H1 (cell line): ENCODE data around the gene NPBWR2. TPM values are rescaled to one million over a fixed set of nuclear protein-coding genes. Genes with fewer than 3 reads are reported as not detected.

ENCODE experiments used
- ASH2L ChIP-seq: fragments of 200-600, 300-600 bp; sonication (generic); IDR thresholded peaks from one replicate; pipeline ENCODE4 v1.7.1; 2017; ENCODE audit warnings: low read length
- CBX5 ChIP-seq: fragments of 300-800, 300-1000 bp; sonication (generic); IDR thresholded peaks from 2 replicates; pipeline ENCODE4 v1.7.1; 2016; ENCODE audit warnings: antibody characterized with exemption, low read length, low read depth
- polyA plus RNA-seq, 7 experiments: library from polyadenylated mRNA; depleted of rRNA in 3 of 7; stranded (reverse) in 5 of 7; unstranded in 2 of 7; fragments of >200 nt in 5 of 7; fragments of 200-250 nt in 2 of 7; gene quantifications; 1 replicate in 5 of 7; 2 replicates in 1 of 7; 4 replicates in 1 of 7; pipeline versions ENCODE4 v1.2.1 to v1.2.3, GENCODE V29; 2011 to 2013; ENCODE audit warnings: missing spikeins in 2 of 7, mixed read lengths in 2 of 7
- total RNA-seq: library from RNA; stranded (reverse); fragmentation: NEBNext Ultra II Directional; extraction: Animal tissue kit (Norgen Biotek cat#: 25700); gene quantifications from 2 replicates; pipeline ENCODE4 v1.2.1, GENCODE V29; 2021
- TF ChIP-seq, protein P1 (sequence below): fragments of 300-600 bp; sonication (generic); IDR thresholded peaks from 2 replicates; pipeline ENCODE4 v1.7.1; 2012; ENCODE audit warnings: low read length, moderate library complexity, mild to moderate bottlenecking, inconsistent platforms; ENCODE audit not compliant: insufficient replicate concordance

NPBWR2 gene
- total and polyA plus RNA-seq, 2 of the 8 experiments (the other 6 are each of a cell fraction or from before 2014, with no cell fraction given), result not detected

DNA sequence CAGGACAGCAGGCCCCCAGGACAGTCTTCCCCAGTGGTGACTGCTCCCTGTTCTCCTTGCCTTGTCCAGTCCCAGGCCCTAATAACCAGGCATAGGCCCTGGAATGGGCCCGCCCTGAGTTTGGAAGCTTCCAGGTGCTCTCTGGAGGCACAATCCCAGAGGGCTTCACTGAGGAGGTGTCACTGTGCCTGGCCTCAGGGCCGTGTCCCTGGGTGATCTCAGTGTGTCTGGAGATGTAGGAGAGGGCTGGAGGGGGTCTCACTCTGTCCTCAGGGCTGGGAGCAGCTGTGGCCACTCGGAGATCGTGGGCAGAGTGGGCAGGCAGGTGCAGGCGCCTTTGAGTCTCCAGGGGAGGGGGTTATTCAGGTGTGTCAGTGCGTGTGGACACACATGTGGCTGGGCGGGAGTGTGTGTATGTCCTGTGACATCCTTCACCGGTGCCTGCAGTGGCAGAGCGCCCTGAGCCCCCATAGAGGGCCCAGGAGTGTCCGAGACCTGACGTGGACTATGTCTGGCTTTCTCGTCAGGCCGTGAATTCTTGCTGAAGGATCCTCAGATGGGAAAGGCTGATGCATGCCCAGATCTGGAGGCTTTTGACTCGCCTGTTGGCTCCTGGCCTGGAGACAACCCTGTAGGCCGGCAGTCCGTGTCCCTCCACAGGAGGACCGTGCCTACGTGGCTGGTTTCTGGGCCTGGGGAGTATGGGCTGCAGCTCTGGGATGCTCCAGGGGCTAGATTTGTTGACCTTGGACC is 5.5 kb upstream of the NPBWR2 start (continued):
- TF ChIP-seq, protein P1, sequence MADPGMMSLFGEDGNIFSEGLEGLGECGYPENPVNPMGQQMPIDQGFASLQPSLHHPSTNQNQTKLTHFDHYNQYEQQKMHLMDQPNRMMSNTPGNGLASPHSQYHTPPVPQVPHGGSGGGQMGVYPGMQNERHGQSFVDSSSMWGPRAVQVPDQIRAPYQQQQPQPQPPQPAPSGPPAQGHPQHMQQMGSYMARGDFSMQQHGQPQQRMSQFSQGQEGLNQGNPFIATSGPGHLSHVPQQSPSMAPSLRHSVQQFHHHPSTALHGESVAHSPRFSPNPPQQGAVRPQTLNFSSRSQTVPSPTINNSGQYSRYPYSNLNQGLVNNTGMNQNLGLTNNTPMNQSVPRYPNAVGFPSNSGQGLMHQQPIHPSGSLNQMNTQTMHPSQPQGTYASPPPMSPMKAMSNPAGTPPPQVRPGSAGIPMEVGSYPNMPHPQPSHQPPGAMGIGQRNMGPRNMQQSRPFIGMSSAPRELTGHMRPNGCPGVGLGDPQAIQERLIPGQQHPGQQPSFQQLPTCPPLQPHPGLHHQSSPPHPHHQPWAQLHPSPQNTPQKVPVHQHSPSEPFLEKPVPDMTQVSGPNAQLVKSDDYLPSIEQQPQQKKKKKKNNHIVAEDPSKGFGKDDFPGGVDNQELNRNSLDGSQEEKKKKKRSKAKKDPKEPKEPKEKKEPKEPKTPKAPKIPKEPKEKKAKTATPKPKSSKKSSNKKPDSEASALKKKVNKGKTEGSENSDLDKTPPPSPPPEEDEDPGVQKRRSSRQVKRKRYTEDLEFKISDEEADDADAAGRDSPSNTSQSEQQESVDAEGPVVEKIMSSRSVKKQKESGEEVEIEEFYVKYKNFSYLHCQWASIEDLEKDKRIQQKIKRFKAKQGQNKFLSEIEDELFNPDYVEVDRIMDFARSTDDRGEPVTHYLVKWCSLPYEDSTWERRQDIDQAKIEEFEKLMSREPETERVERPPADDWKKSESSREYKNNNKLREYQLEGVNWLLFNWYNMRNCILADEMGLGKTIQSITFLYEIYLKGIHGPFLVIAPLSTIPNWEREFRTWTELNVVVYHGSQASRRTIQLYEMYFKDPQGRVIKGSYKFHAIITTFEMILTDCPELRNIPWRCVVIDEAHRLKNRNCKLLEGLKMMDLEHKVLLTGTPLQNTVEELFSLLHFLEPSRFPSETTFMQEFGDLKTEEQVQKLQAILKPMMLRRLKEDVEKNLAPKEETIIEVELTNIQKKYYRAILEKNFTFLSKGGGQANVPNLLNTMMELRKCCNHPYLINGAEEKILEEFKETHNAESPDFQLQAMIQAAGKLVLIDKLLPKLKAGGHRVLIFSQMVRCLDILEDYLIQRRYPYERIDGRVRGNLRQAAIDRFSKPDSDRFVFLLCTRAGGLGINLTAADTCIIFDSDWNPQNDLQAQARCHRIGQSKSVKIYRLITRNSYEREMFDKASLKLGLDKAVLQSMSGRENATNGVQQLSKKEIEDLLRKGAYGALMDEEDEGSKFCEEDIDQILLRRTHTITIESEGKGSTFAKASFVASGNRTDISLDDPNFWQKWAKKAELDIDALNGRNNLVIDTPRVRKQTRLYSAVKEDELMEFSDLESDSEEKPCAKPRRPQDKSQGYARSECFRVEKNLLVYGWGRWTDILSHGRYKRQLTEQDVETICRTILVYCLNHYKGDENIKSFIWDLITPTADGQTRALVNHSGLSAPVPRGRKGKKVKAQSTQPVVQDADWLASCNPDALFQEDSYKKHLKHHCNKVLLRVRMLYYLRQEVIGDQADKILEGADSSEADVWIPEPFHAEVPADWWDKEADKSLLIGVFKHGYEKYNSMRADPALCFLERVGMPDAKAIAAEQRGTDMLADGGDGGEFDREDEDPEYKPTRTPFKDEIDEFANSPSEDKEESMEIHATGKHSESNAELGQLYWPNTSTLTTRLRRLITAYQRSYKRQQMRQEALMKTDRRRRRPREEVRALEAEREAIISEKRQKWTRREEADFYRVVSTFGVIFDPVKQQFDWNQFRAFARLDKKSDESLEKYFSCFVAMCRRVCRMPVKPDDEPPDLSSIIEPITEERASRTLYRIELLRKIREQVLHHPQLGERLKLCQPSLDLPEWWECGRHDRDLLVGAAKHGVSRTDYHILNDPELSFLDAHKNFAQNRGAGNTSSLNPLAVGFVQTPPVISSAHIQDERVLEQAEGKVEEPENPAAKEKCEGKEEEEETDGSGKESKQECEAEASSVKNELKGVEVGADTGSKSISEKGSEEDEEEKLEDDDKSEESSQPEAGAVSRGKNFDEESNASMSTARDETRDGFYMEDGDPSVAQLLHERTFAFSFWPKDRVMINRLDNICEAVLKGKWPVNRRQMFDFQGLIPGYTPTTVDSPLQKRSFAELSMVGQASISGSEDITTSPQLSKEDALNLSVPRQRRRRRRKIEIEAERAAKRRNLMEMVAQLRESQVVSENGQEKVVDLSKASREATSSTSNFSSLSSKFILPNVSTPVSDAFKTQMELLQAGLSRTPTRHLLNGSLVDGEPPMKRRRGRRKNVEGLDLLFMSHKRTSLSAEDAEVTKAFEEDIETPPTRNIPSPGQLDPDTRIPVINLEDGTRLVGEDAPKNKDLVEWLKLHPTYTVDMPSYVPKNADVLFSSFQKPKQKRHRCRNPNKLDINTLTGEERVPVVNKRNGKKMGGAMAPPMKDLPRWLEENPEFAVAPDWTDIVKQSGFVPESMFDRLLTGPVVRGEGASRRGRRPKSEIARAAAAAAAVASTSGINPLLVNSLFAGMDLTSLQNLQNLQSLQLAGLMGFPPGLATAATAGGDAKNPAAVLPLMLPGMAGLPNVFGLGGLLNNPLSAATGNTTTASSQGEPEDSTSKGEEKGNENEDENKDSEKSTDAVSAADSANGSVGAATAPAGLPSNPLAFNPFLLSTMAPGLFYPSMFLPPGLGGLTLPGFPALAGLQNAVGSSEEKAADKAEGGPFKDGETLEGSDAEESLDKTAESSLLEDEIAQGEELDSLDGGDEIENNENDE, result no peak
- TF ChIP-seq CBX5, result no peak
- no peak for TF ChIP-seq ASH2L
